ENCODE data around the gene TMPRSS4.

GRCh38 chr11:118074091-118074685 is 2.7 kb upstream of the TMPRSS4 start:
- TF ChIP-seq, protein P1, sequence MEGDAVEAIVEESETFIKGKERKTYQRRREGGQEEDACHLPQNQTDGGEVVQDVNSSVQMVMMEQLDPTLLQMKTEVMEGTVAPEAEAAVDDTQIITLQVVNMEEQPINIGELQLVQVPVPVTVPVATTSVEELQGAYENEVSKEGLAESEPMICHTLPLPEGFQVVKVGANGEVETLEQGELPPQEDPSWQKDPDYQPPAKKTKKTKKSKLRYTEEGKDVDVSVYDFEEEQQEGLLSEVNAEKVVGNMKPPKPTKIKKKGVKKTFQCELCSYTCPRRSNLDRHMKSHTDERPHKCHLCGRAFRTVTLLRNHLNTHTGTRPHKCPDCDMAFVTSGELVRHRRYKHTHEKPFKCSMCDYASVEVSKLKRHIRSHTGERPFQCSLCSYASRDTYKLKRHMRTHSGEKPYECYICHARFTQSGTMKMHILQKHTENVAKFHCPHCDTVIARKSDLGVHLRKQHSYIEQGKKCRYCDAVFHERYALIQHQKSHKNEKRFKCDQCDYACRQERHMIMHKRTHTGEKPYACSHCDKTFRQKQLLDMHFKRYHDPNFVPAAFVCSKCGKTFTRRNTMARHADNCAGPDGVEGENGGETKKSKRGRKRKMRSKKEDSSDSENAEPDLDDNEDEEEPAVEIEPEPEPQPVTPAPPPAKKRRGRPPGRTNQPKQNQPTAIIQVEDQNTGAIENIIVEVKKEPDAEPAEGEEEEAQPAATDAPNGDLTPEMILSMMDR (conservative IDR thresholded peaks at IDR 0.05; ENCODE audit: low read depth, low read length): no peak
- TF ChIP-seq EZH2 (IDR thresholded peaks at IDR 0.05; ENCODE audit: low read length, unreplicated experiment) (no peak), EZH2phosphoT487 (IDR thresholded peaks at IDR 0.05; ENCODE audit: borderline replicate concordance, low read length) (no peak)

Measured in PC-3 (cell line).